HCT116 (cell line): Measurements from ENCODE around the gene CORO2B. TPM values are rescaled to one million over a fixed set of nuclear protein-coding genes. Genes with fewer than 3 reads are reported as not detected.

Source experiments
- ATAC-seq: fragments of 200-7000 bp; cut with Tn5 transposase; 2 replicates; pipeline ENCODE4 v1.9.1; 2020; ENCODE audit warnings: mild to moderate bottlenecking, moderate library complexity
- BruUV-seq: library from RNA; stranded (reverse); fragments of 400-500 nt; replicated peaks from 2 replicates; lab custom pipeline; 2021; lab: Mats Ljungman, UMichigan
- CTCF ChIA-PET: fragments of 300-600 bp; sonication (Branson Sonifier 250); formaldehyde crosslinking; loops from one replicate; lab custom pipeline; 2021; ENCODE audit warnings: antibody characterized with exemption; lab: Charles Lee
- POLR2A ChIA-PET: fragments of 300-600, 350-600 bp; sonication (Branson Sonifier 250); formaldehyde crosslinking; loops from one replicate; lab custom pipeline; 2021; ENCODE audit warnings: antibody characterized with exemption; lab: Charles Lee
- RAD21 ChIA-PET, 2 experiments: fragments of 300-600 bp; sonication (Branson Sonifier 250); formaldehyde crosslinking; loops; one replicate each; lab custom pipeline; 2023; ENCODE audit warnings: low total read pairs in 2 of 2; ENCODE audit not compliant: uncharacterized antibody in 2 of 2, unreplicated experiment in 2 of 2, low non-redundant PET in 1 of 2; lab: Charles Lee
- DNase-seq: peaks from one replicate; pipeline ENCODE4 v3.0.0-alpha.2; 2010; ENCODE audit warnings: low read depth, low spot score
- H2AFZ ChIP-seq: fragments of 200-600 bp; shearing (Covaris generic), sonication (generic); 2 replicates; pipeline ENCODE4 v1.6.1; 2017; ENCODE audit warnings: low read depth, mixed run types, mixed read lengths, antibody characterized with exemption, low read length; ENCODE audit not compliant: poor library complexity, severe bottlenecking
- H3K27ac ChIP-seq: 2 replicates; pipeline ENCODE4 v1.5.1; 2012; ENCODE audit warnings: low read depth, low read length
- H3K27me3 ChIP-seq: fragments of 200-600 bp; sonication (generic); 2 replicates; pipeline ENCODE4 v1.6.1; 2016; ENCODE audit warnings: mixed run types, low read length, mixed read lengths; ENCODE audit not compliant: insufficient read depth
- H3K36me3 ChIP-seq, 2 experiments: fragments of 200-500 bp in 1 of 2; fragments of 200-600 bp in 1 of 2; sonication (Bioruptor generic) in 1 of 2; sonication (generic) in 1 of 2; 2 replicates each; pipeline versions ENCODE4 v1.5.1 to v1.6.1; 2014 to 2016; ENCODE audit warnings: low read length in 2 of 2, inconsistent platforms in 1 of 2, mixed read lengths in 1 of 2, mixed run types in 1 of 2; ENCODE audit not compliant: insufficient read depth in 2 of 2, control insufficient read depth in 1 of 2
- H3K4me1 ChIP-seq, 2 experiments: fragments of 200-600 bp in 1 of 2; sonication (generic) in 1 of 2; 2 replicates each; pipeline versions ENCODE4 v1.5.1 to v1.6.1; 2012 to 2017; ENCODE audit warnings: low read length in 2 of 2, inconsistent platforms in 1 of 2, mild to moderate bottlenecking in 1 of 2, mixed read lengths in 1 of 2, mixed run types in 1 of 2, moderate library complexity in 1 of 2; ENCODE audit not compliant: insufficient read depth in 2 of 2, control insufficient read depth in 1 of 2
- H3K4me2 ChIP-seq: fragments of 200-600 bp; sonication (generic); 2 replicates; pipeline ENCODE4 v1.6.1; 2017; ENCODE audit warnings: mixed run types, low read length, mixed read lengths
- H3K4me3 ChIP-seq, 2 experiments: fragments of 200-600 bp in 1 of 2; sonication (generic) in 1 of 2; replicated peaks in 1 of 2; 2 replicates each; pipeline ENCODE4 v1.5.1; 2011 to 2016; ENCODE audit warnings: low read length in 2 of 2, control low read depth in 1 of 2, low read depth in 1 of 2, mild to moderate bottlenecking in 1 of 2, mixed read lengths in 1 of 2, mixed run types in 1 of 2
- H3K79me2 ChIP-seq: fragments of 200-600 bp; sonication (generic); 2 replicates; pipeline ENCODE4 v1.6.1; 2017; ENCODE audit warnings: mild to moderate bottlenecking, mixed run types, low read length, moderate library complexity, mixed read lengths; ENCODE audit not compliant: insufficient read depth
- H3K9ac ChIP-seq: fragments of 200-600 bp; sonication (generic); 2 replicates; pipeline ENCODE4 v1.6.1; 2016; ENCODE audit warnings: low read length, mixed read lengths
- H3K9me2 ChIP-seq: fragments of 200-600 bp; sonication (generic), shearing (Covaris generic); 2 replicates; pipeline ENCODE4 v1.6.1; 2017; ENCODE audit warnings: mixed run types, mild to moderate bottlenecking, moderate library complexity; ENCODE audit not compliant: insufficient read depth
- H3K9me3 ChIP-seq, 2 experiments: fragments of 200-500 bp in 1 of 2; fragments of 200-600 bp in 1 of 2; sonication (Bioruptor generic) in 1 of 2; sonication (generic) in 1 of 2; 2 replicates each; pipeline ENCODE4 v1.6.1; 2014 to 2017; ENCODE audit warnings: low read length in 2 of 2, mixed read lengths in 2 of 2, inconsistent platforms in 1 of 2, low read depth in 1 of 2, mild to moderate bottlenecking in 1 of 2, mixed run types in 1 of 2, moderate library complexity in 1 of 2; ENCODE audit not compliant: control insufficient read depth in 1 of 2, insufficient read depth in 1 of 2
- H4K20me1 ChIP-seq: fragments of 200-600 bp; sonication (generic), shearing (Covaris generic); 2 replicates; pipeline ENCODE4 v1.6.1; 2017; ENCODE audit warnings: mixed run types, mild to moderate bottlenecking, moderate library complexity; ENCODE audit not compliant: insufficient read depth
- CBX3 ChIP-seq: IDR thresholded peaks from 2 replicates; pipeline ENCODE4 v1.6.1; 2012; ENCODE audit warnings: low read depth
- CTCF ChIP-seq, 3 experiments: fragments of 200-600 bp in 1 of 3; sonication (generic) in 1 of 3; IDR thresholded peaks in 2 of 3; conservative IDR thresholded peaks in 1 of 3; 2 replicates each; pipeline ENCODE4 v1.5.1; 2012 to 2017; ENCODE audit warnings: low read depth in 2 of 3, low read length in 2 of 3, antibody characterized with exemption in 1 of 3, borderline replicate concordance in 1 of 3, control low read depth in 1 of 3, mild to moderate bottlenecking in 1 of 3, mixed read lengths in 1 of 3, mixed run types in 1 of 3, moderate library complexity in 1 of 3; ENCODE audit not compliant: insufficient read depth in 1 of 3
- ELF1 ChIP-seq: IDR thresholded peaks from 2 replicates; pipeline ENCODE4 v1.6.1; 2012; ENCODE audit warnings: low read depth, borderline replicate concordance
- EZH2 ChIP-seq: fragments of 200-600 bp; sonication (generic); IDR thresholded peaks from 2 replicates; pipeline ENCODE4 v1.6.1; 2017; ENCODE audit warnings: antibody characterized with exemption, mixed run types
- POLR2A ChIP-seq: IDR thresholded peaks from 2 replicates; pipeline ENCODE4 v1.7.0; 2011; ENCODE audit warnings: borderline replicate concordance; ENCODE audit not compliant: insufficient read depth, insufficient read length; ENCODE audit errors: extremely low read depth
- SRF ChIP-seq: IDR thresholded peaks from 2 replicates; pipeline ENCODE4 v1.6.1; 2012; ENCODE audit warnings: low read depth
- TCF7L2 ChIP-seq: IDR thresholded peaks from 2 replicates; pipeline ENCODE4 v1.7.0; 2011; ENCODE audit warnings: borderline replicate concordance, inconsistent platforms; ENCODE audit not compliant: insufficient read depth, insufficient read length; ENCODE audit errors: extremely low read depth
- YY1 ChIP-seq: IDR thresholded peaks from 2 replicates; pipeline ENCODE4 v1.6.1; 2011; ENCODE audit warnings: low read length, low read depth, moderate library complexity, mild to moderate bottlenecking; ENCODE audit not compliant: insufficient replicate concordance; ENCODE audit errors: extremely low read depth
- intact Hi-C: fragments of 100-400 bp; cut with micrococcal nuclease; formaldehyde crosslinking; loops from 2 replicates; pipeline ENCODE4 v1.10.0; 2022
- total RNA-seq: library from RNA; stranded (reverse); gene quantifications from one replicate; pipeline ENCODE4 v1.2.1, GENCODE V29; 2021; ENCODE audit not compliant: unreplicated experiment
- TF ChIP-seq, protein P1 (sequence below): IDR thresholded peaks from 2 replicates; pipeline ENCODE4 v1.6.1; 2012

CORO2B gene
- total RNA-seq, 1 experiment from 2014 or later = 2.8 TPM

DNA sequence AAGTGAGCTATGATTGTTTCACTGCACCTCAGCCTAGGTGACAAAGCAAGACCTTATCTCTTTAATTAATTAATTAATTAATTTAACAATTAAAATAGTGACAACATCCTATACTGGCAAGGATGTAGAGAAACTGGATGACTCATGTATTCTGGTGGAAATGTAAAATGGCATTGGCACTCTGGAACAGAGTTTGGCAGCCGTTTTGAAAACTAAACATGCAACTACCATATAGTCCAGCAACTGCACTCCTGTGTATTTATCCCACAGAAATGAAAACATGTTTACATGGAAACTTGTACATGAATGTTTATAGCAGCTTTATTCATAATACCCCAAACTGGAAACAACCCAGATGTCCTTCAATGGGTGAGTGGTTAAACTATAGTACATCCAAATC is 185.3 kb downstream of the CORO2B start:
- intact Hi-C loops = no loop called here
- Histone ChIP-seq H3K9me2 (no peaks in the 10 kb centered on the region), H3K4me3 (no peak overlapping the region), H3K4me1 (peaks cover 0 to 3% of the 10 kb centered on the region in 2 experiments; a peak in 1 of 4 replicates), H3K27me3 (no peaks in the 10 kb centered on the region), H3K9me3 (no peaks in the 10 kb centered on the region), H3K27ac (no peak overlapping the region), H3K79me2 (no peaks in the 10 kb centered on the region), H3K9ac (no peak overlapping the region), H4K20me1 (no peaks in the 10 kb centered on the region), H3K4me2 (no peak overlapping the region), H3K36me3 (no peaks in the 10 kb centered on the region), H2AFZ (no peak overlapping the region)
- no peak for DNase-seq
- no TSS peak for BruUV-seq
- ATAC-seq = no peak
- TF ChIP-seq, protein P1, sequence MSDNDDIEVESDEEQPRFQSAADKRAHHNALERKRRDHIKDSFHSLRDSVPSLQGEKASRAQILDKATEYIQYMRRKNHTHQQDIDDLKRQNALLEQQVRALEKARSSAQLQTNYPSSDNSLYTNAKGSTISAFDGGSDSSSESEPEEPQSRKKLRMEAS = no peak
- TF ChIP-seq EZH2 (no peak), ELF1 (no peak), CBX3 (no peak), TCF7L2 (no peak), CTCF (IDR thresholded peaks at IDR 0.05 in 2 of 3, conservative IDR thresholded peaks at IDR 0.05 in 1 of 3; ENCODE audit: borderline replicate concordance in 1 of 3, insufficient read depth in 1 of 3, low read depth in 2 of 3, low read length in 2 of 3) (no peak), SRF (no peak), POLR2A (no peak), YY1 (no peak)
- POLR2A ChIA-PET = no interaction called here
- CTCF ChIA-PET = interaction anchor here (0.6 to 4.3 kb wide), 2 partner anchors 112 to 161 kb away, joined by 3 to 16 read pairs; no protein-coding TSS in a partner anchor
- RAD21 ChIA-PET = no interaction called here
